Hepatocyte (in vitro differentiated cells): ENCODE measurements around the gene CYB5R3.

Experiments
- CTCF ChIP-seq: fragments of 200-600 bp; sonication (generic); IDR thresholded peaks from 2 replicates; pipeline ENCODE4 v1.5.1; 2016; ENCODE audit warnings: antibody characterized with exemption, mild to moderate bottlenecking; ENCODE audit not compliant: poor library complexity
- EZH2 ChIP-seq: fragments of 200-600 bp; sonication (generic); IDR thresholded peaks from 2 replicates; pipeline ENCODE4 v1.6.1; 2016; ENCODE audit warnings: antibody characterized with exemption, mild to moderate bottlenecking, borderline replicate concordance

GRCh38 chr22:42696331-42696967 lies 47.3 kb upstream of the CYB5R3 start:
- no peak for TF ChIP-seq CTCF
- no peak for TF ChIP-seq EZH2
